Embryonic facial prominence (tissue), 1 donor: ENCODE measurements around the gene CEP44.
"Not testable (repeated sequence)": the region's sequence is repeated elsewhere in the genome, so short reads cannot be mapped to it uniquely, and the experiment has no call there.

ENCODE experiments used
- DNase-seq: peaks from one replicate; pipeline ENCODE4 v3.0.0-alpha.2; 2016; ENCODE audit errors: extremely low spot score

The CEP44 gene, protein sequence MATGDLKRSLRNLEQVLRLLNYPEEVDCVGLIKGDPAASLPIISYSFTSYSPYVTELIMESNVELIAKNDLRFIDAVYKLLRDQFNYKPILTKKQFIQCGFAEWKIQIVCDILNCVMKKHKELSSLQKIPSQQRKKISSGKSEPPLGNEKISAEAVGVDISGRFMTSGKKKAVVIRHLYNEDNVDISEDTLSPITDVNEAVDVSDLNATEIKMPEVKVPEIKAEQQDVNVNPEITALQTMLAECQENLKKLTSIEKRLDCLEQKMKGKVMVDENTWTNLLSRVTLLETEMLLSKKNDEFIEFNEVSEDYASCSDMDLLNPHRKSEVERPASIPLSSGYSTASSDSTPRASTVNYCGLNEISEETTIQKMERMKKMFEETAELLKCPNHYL

DNA sequence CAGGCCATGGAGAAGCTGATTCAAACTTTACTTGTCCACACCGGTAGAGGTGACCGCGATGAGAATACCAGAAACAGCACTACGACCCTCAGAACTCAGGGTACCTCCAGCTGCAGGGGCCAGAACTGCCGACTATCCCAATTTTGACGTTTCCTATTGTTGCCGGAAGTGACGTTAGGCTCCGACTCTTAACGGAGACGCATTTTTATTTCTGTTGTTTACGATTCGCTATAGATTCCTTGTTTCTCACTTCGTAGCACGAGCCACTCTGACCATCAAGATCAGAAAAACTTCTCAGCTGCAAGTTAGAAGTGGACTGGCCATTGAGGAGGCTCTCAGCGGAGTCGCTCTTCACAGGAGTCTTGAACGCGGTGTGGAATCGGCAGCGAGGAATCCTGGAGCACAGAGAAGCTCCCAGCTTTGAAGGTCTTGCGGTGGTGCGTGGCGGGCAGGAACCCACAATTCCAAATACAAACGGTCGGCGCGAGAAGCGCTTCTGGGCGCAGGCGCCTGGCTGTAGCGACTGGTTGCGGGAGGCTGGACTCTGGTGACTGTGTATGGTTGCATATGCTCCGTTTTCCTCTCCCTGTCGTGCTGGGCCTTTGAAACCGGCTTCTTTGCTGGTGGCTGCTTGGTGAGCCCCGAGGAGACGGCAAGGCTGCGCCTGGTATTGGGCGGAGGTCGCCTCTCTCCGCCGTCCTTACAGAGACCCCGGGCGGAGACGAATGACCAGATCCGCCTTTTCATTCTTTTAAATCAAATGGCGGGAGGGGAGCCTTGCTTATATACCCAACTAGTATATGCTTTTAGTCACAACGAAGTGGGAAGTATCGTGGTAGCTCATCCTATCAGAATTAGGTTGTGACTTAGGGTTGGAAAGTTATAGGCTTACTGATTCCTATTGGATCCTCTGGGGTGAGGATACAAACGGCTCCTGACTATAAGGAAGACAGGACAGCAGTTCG is at the start of gene CEP44, which contains the start of gene FBXO8:
Gene CEP44 (plus strand): TSS at position 405 of the 965 bp plus-strand sequence. CDS start 15,211 bp downstream, outside the sequence.
Gene FBXO8 (minus strand): TSS at position 161 of the 965 bp plus-strand sequence. CDS start 20,575 bp downstream, outside the sequence.
- DNase-seq = peak; percentile 84

DNA sequence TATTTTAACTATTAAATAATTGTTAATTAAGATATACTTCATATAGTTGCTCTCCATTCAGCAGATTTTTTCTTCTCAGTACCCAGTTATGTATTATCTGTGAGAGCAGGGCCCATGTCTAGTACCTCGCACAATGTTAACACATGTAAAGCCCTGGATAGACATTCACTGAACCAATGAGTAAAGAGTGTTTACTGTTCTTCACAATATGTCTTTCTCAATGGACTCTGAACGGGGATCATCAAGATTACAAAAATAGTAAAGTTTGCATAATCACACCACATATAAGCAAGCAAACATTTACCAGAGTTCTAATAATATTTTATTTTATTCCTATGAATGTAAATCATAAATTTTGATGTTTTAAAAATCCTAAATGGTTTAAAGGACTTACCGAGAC is 47.4 kb upstream of the CEP44 start:
- no peak for DNase-seq

DNA sequence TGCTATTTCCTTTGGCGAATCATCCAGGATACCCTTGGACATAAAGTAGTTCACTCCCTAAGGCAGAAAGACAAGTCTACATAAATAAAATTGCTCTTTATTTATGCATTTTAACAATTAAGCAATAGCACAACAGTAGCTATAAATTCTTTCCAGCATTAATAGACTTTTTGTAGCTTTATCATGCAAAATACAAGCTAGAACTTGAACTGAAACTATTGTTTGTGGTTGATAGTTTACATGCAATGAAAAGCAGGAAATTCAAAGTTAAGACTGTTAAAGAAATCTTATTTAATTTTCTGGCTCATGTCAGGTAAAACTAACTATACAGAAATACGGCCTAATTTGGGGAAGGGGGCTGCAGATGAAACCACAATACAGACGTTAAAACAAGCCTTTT is 42.5 kb upstream of the CEP44 start:
- no peak for DNase-seq

DNA sequence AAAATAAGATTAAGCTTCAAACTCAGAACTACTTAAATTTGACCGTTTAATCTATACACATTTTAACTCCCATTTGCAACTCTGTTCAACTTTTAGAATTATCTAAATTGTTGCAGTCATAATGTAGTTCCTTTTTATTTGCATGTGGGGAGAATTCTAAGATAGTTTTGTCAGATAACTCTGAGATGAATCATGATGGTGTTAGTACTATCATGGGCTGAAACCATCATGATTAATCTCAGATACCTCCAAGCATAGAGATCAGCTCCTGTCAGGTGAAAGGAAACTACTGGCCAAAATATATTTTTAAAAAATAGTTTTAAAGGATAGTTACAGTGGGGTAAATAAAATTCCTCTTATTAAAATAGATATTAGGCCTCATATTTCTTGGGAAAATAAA is 39.3 kb upstream of the CEP44 start:
- no peak for DNase-seq

DNA sequence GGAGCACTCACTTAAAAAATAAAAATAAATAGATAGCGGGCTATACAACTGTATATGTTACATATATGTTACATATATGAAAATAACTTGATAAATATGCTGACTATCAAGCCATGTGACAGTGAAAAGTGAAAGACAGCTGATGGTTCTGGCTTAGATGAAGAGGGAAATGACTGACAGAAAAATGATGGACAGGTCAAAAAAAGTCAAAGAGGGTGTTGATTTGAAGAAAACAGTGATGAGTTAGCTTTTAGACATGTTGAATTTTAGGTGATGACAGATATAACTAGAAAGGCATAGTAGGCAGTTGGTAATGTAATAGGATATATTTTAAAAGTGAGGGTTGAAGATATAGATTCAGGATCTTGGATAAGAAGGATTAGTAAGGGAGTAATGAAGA is 38.0 kb upstream of the CEP44 start:
- DNase-seq = no peak

DNA sequence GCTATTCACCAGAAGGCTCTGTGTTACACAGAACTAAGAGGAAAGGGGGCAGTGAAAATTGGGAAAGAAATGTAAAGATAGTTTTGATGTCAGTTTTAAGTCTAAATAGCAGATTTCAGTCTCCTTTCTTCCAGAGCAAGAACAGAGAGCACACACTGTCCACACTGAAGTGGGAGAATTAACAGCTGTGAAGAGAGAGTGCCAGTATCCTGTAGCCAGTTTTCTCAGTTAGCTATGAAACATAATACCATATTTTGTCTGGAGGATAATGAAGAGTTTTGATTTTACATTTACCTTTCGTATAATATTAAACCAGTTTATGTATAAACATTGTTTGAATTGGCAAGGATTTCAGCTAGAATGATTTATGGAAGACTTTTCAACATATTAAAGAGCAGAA is 35.3 kb upstream of the CEP44 start:
- no peak for DNase-seq

DNA sequence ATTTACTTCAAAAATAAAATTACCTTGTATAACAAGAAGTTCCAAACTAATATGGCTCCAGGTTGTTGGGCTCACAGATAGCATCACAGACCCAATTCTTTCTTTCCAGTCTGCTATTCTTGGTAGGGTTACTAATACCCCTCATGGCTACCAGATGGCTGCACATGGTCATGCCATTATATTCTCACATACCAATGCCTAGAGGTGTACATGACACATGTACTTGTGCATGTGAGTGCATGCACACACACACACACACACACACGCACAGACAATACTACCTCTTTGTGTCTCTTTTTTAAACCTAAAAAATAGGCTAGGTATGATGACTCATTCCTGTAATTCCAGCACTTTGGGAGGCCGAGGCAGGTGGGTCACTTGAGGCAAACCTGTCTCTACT is 31.3 kb upstream of the CEP44 start:
- no peak for DNase-seq

DNA sequence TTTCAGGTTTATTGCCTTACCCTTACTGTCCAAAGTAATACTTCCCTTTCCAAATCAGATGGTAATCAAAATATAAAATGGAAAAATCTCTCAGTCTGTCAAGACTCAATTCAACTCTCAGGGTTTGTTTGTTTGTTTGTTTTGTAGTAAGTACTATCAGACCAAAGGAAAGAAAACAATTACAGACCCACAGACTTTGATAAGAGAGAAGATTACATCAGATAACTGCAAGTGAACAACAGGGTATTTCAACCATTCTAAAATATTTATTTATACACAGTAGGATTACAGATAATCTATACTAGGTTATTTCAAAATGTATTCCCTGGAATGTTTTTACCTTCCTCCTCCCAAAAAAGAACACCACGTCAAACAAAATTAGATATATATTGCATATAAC is 29.1 kb upstream of the CEP44 start:
- DNase-seq = no peak

DNA sequence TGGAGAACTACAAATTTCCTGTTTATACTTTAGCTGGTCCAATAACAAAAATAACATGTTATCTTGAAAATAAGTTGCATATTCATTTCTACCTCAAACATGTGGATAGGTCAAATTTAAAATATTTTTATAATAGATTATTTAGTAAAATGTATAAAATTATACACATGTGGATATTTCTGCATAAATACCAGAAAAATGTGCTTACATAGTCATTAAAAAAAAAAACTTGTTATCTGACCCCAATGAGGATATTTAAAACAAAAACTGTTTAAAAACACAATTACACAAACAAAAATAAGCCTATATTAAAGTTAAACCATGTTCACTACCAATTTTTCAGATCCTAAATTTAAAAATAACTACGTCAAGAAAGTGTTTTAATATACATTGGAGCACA is 28.3 kb upstream of the CEP44 start:
- no peak for DNase-seq

DNA sequence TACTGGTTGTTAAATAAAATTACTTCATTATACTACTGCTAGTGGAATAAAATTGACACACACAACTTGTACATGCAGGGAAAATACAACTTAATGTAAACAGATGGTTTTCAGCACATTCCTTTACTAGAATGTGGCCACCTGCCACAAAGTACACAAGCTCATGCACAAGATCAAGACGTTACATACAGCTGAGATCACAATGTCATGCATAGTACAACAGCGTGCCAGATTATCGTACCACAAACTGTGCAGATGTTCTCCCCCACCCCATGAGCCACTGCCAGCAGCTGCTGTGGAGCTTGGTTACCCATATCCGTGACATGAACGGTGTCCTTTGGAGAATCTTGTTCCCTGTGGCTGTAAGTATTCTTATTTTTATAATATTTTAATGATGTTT is 27.9 kb upstream of the CEP44 start:
- no peak for DNase-seq

DNA sequence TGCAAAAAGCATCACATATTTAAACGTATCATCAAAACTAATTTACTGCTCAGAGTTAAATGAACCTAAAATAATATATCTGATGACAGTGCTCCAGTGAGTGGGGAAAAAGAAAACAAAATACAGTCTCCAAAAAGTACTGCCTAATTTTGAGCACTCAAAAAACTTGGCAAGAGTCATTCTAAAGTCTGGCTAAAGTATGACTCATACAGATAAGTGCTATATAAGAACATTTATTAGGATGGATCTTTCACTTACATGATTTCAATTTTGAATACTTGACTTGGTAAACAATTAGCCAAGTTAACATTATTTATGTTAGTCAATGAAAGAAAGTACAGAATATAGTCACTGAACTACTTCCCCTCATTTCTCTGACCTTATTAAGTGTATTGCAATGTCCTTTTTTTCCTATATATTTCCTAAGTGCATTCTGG is 27.4 kb upstream of the CEP44 start:
- no peak for DNase-seq

DNA sequence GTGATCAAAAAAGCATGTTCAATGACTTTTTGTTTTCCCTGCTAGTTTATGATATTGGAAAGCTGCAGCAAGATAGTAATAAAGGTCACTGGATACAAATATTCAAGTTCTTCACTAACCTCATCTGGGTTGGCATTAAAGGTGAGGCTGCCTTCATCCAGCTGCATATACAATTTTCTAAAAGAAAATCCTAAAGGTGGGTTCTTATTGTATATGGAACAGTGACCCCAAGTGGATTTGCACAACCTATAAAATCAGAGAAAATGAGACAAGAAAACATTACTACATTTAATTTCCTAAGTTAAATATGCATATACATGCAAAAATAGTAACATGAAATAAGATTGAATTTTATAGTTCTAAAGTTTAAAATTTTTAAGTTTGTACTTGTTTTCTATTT is 24.1 kb upstream of the CEP44 start:
- DNase-seq = no peak

DNA sequence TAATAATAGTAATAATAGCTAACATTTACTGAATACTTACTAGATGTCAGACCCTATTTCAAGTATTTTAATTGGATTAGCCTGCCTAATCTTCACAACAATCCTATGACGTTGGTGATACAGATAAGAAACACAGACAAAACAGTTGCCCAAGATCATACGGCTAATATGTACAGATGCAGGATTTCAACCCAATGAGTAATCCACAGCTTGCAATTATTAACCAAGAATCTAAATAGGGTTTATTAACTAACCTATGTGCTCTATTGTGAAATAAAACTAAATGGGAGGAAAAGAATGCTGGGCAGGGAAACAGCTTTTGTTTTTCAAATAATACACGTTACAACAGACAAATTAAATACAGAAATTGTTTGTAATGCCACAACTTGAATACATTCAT is 23.6 kb upstream of the CEP44 start:
- no peak for DNase-seq

DNA sequence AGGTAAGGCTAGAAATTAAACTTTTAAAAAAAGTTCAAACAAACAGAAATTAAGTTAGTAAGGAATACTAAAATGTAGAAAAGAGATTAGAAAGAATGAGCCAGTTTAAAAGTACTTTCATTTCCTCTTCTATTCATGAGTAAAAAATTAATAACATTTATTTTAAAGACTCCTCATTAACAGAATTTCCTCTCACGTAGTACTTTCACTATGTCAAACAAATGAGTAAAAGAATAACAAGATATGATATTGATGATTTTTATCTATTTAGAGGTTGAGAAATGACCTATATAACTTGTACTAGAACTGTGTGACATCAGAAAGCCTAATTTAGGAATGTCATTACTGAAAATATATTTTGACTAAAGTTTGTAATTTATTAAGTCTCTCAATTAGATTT is 22.3 kb upstream of the CEP44 start:
- DNase-seq = not testable (repeated sequence)

DNA sequence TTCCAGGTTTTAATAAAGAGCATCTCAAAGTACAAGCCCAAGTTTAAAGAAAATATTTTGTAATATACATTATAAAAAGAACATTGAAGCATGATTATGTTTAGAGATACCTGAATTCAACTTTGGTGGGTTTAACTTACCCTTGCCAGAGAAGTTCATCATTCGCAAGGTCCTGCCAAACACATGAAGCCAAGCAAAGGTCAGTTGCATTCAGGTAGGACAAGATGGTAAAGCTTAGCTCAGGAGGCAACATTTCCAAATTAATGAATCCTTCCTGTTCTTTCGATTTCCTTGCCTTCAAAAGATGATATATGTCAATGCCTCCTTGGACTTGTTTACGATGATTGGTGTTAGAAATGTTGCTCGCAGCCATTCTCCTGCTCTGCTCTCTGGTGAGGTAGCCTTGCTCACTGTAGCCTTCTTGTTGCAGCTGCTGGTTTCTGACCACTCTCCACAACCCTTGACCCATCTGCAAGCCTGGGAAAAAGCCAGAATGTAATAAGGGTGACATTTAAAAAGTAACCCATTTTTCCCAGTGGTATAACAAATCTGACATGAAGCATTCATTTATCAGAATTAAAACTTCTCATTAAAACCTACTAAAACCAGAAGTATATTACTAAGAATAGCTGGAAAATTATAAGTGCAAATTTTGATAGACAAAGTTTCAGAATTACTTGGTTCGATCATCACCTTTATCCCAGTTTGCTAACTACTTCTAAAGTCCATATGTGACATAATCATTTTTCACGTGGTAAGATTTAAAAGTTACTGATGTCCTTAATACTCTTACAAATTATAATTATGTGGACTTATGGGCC is 20.9 kb upstream of the CEP44 start:
- no peak for DNase-seq

DNA sequence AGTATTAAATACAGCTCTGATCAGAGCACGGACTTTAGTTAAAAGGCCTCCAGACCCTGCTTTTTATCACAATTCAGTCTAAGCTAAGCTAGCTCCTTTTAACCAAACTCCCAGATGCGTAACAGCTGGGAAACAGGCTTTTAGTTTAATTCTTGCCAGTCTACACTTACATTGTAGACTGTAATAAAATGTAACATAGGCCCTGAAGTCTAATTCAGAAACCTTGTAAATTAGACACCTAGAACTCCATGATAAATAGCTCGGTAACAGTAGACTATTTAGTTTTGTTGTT is 20.3 kb upstream of the CEP44 start:
- no peak for DNase-seq

DNA sequence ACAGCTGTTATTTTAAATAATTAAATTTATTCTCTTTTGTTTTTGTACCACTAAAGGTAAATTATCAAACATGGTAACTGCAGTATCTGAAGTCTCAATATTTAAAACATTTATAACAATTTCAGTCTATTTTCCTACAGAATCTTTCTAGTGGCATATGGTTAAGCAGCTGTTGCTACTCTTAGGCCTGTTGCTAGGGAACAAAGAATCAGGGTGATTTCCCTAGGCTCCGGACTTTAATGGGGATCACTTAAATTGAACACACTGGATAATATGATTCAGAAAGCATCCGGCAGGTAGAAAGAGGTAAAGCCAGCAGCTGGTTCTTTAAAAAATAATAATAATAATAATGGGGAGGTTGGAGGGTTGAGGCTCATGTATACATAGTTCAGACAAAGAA is 17.8 kb upstream of the CEP44 start:
- DNase-seq = no peak

DNA sequence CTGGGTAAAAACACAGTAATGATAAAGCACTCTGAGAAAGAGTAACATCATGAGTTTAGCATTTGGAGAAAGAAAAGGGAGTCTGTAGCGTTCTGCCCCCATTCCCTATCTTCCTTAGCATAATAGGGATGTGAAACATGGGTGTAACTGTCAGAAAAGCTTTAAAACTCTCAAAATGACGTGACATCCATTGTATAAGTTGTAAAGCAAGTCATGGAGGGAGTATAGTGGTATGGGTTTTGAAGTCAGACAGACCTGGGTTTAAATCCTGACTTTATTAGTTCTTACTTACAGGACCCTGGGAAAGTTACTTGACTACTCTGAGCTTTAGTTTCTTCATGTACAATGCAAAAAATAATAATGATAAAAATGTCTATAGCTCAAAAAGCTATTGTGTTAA is 17.3 kb upstream of the CEP44 start:
- DNase-seq = no peak

DNA sequence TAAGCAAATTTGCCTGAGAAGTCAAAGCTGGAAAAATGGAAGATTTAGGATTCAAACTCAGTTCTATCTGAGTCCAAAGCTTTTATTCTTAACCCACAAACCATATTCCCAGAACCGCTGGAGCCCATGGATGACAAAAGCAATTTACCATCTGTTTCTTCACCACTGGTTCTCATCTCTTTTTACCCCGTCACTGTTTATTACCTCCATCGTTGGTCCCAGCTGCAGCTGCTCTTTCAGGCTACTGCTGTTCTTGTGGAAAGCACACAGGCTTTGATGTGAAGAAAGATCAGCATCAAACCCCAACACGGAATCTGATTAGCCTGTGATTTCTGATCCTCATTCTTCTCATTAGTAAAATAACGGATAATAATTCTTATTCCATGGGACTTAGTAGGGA is 9.8 kb upstream of the CEP44 start:
- no peak for DNase-seq

DNA sequence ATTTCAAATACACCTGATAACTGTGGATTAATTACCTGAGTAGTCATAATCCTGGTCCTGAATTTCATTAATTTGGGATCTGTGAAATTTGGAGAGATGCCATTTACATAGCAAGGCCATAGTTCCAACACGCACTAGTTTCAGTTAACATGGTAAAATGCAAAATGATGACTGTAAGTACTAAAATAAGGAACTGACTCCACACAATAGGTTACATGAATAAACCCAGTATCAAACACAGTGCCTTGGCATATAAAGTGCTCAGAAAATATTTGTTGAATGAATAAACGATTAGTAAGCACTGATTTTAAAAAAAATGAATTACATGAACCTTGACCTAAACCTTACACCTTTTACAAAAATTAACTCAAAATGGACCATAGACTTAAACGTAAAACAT is 9.3 kb upstream of the CEP44 start:
- no peak for DNase-seq

DNA sequence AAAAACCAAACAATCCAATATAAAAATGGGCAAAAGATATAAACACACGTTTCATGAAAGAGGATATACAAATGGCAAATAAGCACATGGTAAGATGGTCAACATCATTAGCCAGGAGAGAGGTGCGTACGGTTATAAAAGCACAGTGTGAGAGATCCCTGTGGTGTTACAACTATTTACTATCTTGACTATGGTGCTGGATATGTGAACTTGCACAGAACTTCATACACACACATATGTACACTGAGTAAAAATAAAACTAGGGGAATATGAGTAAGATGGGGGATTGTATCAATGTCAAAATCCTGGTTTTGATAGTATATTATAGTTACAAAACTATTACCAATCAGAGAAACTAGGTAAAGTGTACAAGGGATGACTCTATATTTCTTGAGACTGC is 8.6 kb upstream of the CEP44 start:
- DNase-seq = no peak

DNA sequence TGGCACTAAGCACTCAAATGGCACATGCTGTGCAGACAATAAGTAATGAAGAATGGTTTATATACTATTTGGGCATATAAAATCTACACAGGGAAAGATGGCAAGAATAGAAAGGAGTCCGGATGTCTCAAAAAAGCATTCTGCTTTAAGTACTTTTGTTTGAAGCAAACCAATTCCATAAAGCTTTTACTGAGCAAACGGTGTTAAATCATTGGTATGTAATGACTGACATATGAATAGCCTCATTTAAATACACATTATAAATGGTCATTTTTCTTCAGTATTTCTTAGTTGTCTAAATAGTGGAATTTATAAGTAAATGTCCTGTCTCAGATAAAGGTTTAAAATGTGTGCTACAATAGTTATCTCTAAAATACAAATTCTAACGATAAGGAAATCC is 6.3 kb upstream of the CEP44 start:
- DNase-seq = no peak
